Measurements from ENCODE around the gene NMT1.

The NMT1 gene

GRCh38 chr17:45117334-45117733, 56.2 kb downstream of the NMT1 start:
- Histone ChIP-seq H3K27me3 (ENCODE audit: insufficient read depth, low read depth, severe bottlenecking) (no peaks in the 10 kb centered on the region), H3K36me3 (peaks cover 9% of the 10 kb centered on the region), H3K9me3 (ENCODE audit: severe bottlenecking) (no peaks in the 10 kb centered on the region), H3K4me3 (ENCODE audit: low read depth, low read length) (no peak overlapping the region), H3K27ac (no peak overlapping the region)
- no peak for DNase-seq
- TF ChIP-seq CTCF (IDR thresholded peaks at IDR 0.05; ENCODE audit: low read depth, low read length) = no peak

- no peaks in the 10 kb centered on the region for H3K9me3 ChIP-seq (ENCODE audit: severe bottlenecking)
- peaks cover 9% of the 10 kb centered on the region for H3K36me3 ChIP-seq
- no peak for TF ChIP-seq CTCF (IDR thresholded peaks at IDR 0.05; ENCODE audit: low read depth, low read length)
- H3K27ac ChIP-seq = no peak overlapping the region
- DNase-seq = no peak
- no peak overlapping the region for H3K4me3 ChIP-seq (ENCODE audit: low read depth, low read length)
- H3K27me3 ChIP-seq (ENCODE audit: insufficient read depth, low read depth, severe bottlenecking) = no peaks in the 10 kb centered on the region
Measured at GRCh38 chr17:45117848-45118646, 56.9 kb downstream of the NMT1 start.

GRCh38 chr17:45118691-45119090, 57.6 kb downstream of the NMT1 start:
- H3K9me3 ChIP-seq (ENCODE audit: severe bottlenecking) = no peaks in the 10 kb centered on the region
- DNase-seq = no peak
- no peaks in the 10 kb centered on the region for H3K27me3 ChIP-seq (ENCODE audit: insufficient read depth, low read depth, severe bottlenecking)
- TF ChIP-seq CTCF (IDR thresholded peaks at IDR 0.05; ENCODE audit: low read depth, low read length) = no peak
- peaks cover 9% of the 10 kb centered on the region for H3K36me3 ChIP-seq
- H3K4me3 ChIP-seq (ENCODE audit: low read depth, low read length) = no peak overlapping the region
- no peak overlapping the region for H3K27ac ChIP-seq

- no peak overlapping the region for H3K27ac ChIP-seq
- no peak overlapping the region for H3K4me3 ChIP-seq (ENCODE audit: low read depth, low read length)
- no peak for DNase-seq
- no peaks in the 10 kb centered on the region for H3K9me3 ChIP-seq (ENCODE audit: severe bottlenecking)
- peaks cover 9% of the 10 kb centered on the region for H3K36me3 ChIP-seq
- H3K27me3 ChIP-seq (ENCODE audit: insufficient read depth, low read depth, severe bottlenecking) = no peaks in the 10 kb centered on the region
- no peak for TF ChIP-seq CTCF (IDR thresholded peaks at IDR 0.05; ENCODE audit: low read depth, low read length)
Measured at GRCh38 chr17:45119964-45120363, 58.8 kb downstream of the NMT1 start.

GRCh38 chr17:45120558-45120957, 59.4 kb downstream of the NMT1 start:
- Histone ChIP-seq H3K9me3 (ENCODE audit: severe bottlenecking) (no peaks in the 10 kb centered on the region), H3K4me3 (ENCODE audit: low read depth, low read length) (no peak overlapping the region), H3K27ac (no peak overlapping the region), H3K36me3 (peaks cover 11% of the 10 kb centered on the region), H3K27me3 (ENCODE audit: insufficient read depth, low read depth, severe bottlenecking) (no peaks in the 10 kb centered on the region)
- DNase-seq = no peak
- TF ChIP-seq CTCF (IDR thresholded peaks at IDR 0.05; ENCODE audit: low read depth, low read length) = peak; percentile 28; the same call in 1 of the 2 replicates

- H3K9me3 ChIP-seq (ENCODE audit: severe bottlenecking) = no peaks in the 10 kb centered on the region
- no peak overlapping the region for H3K27ac ChIP-seq
- no peak for DNase-seq
- no peaks in the 10 kb centered on the region for H3K27me3 ChIP-seq (ENCODE audit: insufficient read depth, low read depth, severe bottlenecking)
- H3K4me3 ChIP-seq (ENCODE audit: low read depth, low read length) = no peak overlapping the region
- peaks cover 13% of the 10 kb centered on the region for H3K36me3 ChIP-seq
- no peak for TF ChIP-seq CTCF (IDR thresholded peaks at IDR 0.05; ENCODE audit: low read depth, low read length)
Measured at GRCh38 chr17:45121055-45121454, 59.9 kb downstream of the NMT1 start.

All from WERI-Rb-1 (cell line).